HUES6 (cell line): ENCODE data around the gene F3.

Experiments
- H3K27ac ChIP-seq: 2 replicates; pipeline ENCODE4 v1.7.0; 2013; ENCODE audit warnings: low read depth, mild to moderate bottlenecking, low read length, inconsistent platforms
- H3K27me3 ChIP-seq: 2 replicates; pipeline ENCODE4 v1.6.1; 2013; ENCODE audit warnings: low read length; ENCODE audit not compliant: control insufficient read depth, insufficient read depth
- H3K36me3 ChIP-seq: 2 replicates; pipeline ENCODE4 v1.6.1; 2013; ENCODE audit warnings: low read length; ENCODE audit not compliant: control insufficient read depth, insufficient read depth
- H3K4me1 ChIP-seq: 2 replicates; pipeline ENCODE4 v1.6.1; 2013; ENCODE audit warnings: low read length; ENCODE audit not compliant: control insufficient read depth, insufficient read depth
- H3K4me3 ChIP-seq: 2 replicates; pipeline ENCODE4 v1.5.1; 2013; ENCODE audit warnings: low read depth, low read length
- H3K9ac ChIP-seq: one replicate; pipeline ENCODE4 v1.6.1; 2013; ENCODE audit warnings: mild to moderate bottlenecking, low read length
- H3K9me3 ChIP-seq: 2 replicates; pipeline ENCODE4 v1.6.1; 2013; ENCODE audit warnings: low read depth, low read length; ENCODE audit not compliant: control insufficient read depth, insufficient read depth

The F3 gene

DNA sequence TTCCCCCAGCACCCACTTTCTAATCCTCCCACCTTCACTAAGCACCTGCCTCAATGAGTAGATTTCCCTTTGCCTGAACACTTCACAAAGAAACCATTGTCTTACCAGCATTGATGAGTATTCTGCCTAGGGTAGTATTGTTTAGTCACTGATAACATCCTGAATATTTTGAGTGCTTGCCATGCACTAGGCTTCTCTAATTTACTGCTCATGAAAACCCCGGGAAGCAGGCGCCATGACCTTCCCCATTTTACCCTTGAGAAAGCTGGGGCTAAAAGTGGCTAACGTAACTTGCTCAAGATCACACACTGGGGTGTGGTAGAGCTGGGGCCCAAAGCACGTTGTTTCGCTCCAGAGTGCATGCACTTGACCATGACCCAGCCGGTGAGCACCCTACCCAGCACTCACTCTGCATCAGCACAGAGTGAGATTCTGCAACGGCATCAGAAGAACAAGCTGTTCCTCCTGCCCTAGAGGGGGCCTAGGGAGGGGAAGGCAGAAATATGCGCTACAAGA lies 10.6 kb upstream of the F3 start:
- Histone ChIP-seq H3K27me3 (no peaks in the 10 kb centered on the region), H3K9ac (no peak overlapping the region), H3K27ac (no peak overlapping the region), H3K4me3 (no peak overlapping the region), H3K36me3 (no peaks in the 10 kb centered on the region), H3K9me3 (no peaks in the 10 kb centered on the region), H3K4me1 (peaks cover 45% of the 10 kb centered on the region)

DNA sequence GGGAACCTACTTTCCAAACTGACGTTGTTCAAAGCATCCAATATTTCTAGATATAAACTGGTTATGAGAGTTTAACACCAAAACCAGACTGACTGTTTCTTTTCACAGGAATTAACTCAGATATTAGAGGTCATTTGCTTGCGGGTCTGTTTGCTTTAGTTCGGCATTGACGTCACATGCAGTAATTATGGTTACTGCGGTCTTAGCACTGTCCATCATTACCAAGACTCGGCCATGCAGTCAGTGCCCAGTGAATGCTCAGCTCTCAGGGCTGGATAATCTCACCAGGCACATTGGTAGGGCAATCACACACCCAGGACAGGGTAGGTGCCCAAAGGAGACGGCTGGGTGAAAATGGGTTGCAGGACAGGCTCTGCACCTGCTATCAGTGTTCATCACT lies 9.9 kb upstream of the F3 start:
- peaks cover 45% of the 10 kb centered on the region for H3K4me1 ChIP-seq
- no peaks in the 10 kb centered on the region for H3K36me3 ChIP-seq
- no peak overlapping the region for H3K9ac ChIP-seq
- H3K9me3 ChIP-seq, result no peaks in the 10 kb centered on the region
- no peak overlapping the region for H3K27ac ChIP-seq
- no peak overlapping the region for H3K4me3 ChIP-seq
- no peaks in the 10 kb centered on the region for H3K27me3 ChIP-seq

DNA sequence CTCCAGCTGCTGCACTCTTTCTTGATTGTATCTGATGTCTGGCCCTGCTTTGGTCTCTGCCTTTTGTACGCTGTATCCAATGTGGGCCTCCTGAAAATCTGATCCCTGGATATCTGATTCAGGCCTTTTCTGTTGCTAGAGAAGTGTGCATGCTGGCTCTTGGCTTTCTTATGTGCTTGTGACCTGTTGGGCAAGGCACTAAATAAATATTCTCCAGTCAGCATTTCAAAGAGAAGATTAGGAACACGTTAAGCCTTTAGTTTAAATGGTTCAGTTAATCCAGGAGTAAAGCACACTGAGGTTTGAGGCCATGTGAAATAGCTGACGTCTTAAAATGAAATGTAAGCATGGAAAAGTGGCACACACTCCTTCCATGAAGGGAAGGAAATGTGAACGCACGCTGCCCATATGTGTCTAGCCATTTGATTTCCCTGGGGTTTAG lies 9.3 kb upstream of the F3 start:
- Histone ChIP-seq H3K4me1 (peaks cover 45% of the 10 kb centered on the region), H3K36me3 (no peaks in the 10 kb centered on the region), H3K9me3 (no peaks in the 10 kb centered on the region), H3K4me3 (no peak overlapping the region), H3K27ac (no peak overlapping the region), H3K9ac (no peak overlapping the region), H3K27me3 (no peaks in the 10 kb centered on the region)

DNA sequence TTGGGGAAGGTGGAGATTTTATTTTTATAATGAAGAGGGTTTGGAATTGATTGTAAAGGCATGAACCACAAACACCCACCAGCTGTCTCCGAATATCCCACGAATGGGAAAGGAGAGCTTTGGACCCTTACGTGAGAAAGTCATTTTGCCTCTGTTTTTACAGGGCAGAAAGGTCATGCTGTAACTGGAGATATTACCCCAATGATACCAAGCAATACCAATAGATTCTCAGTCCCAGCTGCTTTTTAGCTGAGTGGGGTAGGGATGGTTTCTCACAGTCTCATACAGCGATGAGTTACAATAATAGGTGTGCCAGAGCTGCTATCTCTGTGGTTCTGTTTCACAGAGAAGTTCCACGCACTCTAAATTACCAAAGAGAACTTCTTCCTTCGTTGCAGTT lies 8.8 kb upstream of the F3 start:
- Histone ChIP-seq H3K9ac (no peak overlapping the region), H3K4me1 (peaks cover 45% of the 10 kb centered on the region), H3K36me3 (no peaks in the 10 kb centered on the region), H3K27me3 (no peaks in the 10 kb centered on the region), H3K4me3 (no peak overlapping the region), H3K27ac (no peak overlapping the region), H3K9me3 (no peaks in the 10 kb centered on the region)

DNA sequence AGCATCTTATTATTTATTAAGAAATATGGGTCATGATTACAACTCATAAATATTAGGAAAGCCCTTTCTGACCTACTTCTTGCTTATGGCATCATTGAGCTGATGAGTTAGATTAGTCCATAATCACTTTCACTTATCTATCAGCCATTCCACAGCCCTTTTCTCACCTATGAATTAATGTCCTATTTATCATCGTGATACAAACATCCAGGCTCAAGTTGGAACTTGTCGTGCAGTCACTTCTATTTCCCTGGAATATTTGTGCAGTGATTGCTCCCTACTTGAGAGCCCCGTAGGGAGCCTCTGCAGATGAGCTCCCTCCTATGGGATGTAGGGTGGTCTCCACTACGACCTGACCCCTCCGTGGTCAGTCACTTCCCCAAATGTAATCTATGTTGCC lies 8.1 kb upstream of the F3 start:
- H3K9me3 ChIP-seq, result no peaks in the 10 kb centered on the region
- H3K36me3 ChIP-seq, result no peaks in the 10 kb centered on the region
- no peak overlapping the region for H3K4me3 ChIP-seq
- H3K27me3 ChIP-seq, result no peaks in the 10 kb centered on the region
- H3K27ac ChIP-seq, result no peak overlapping the region
- no peak overlapping the region for H3K9ac ChIP-seq
- H3K4me1 ChIP-seq, result peaks cover 43% of the 10 kb centered on the region

DNA sequence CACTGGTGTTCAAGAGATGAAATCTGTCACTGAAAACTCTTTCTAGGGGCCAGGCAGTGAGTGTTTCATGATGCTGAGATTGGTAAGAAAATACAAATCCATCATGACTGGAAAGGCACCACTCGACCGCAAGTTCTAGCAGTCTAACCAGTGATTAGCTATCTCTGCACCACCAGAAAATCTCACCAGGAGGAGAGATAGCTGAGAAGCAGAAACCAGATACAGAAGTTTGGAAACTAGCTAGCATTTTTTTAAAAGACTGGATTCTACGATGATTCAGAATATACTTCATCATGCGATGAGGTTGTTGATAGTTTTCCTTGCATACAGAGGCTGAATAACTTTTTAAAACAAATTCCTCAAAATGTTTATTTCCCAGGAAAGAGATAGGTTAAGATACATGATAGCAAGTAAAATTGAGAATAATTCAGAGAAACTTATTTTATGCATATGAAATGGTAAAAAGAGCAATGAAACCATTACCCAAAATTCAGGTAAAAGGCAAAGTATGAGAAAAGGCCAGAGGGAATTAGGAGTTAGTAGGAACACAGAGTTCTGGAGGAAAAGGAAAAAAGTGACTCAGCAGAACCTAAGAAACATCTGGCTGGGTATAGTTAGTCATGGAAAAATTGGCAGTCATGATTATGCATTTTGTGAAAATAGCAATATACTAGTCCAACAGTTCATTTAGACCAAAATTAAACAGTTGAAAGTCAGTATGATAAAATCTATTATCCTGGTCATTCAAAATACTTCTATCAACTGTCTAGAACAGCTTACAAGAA lies 3.3 kb upstream of the F3 start:
- no peaks in the 10 kb centered on the region for H3K9me3 ChIP-seq
- no peak overlapping the region for H3K27ac ChIP-seq
- H3K36me3 ChIP-seq, result peaks cover 1% of the 10 kb centered on the region; the same call in 1 of the 2 replicates
- H3K9ac ChIP-seq, result no peak overlapping the region
- H3K27me3 ChIP-seq, result peaks cover 22% of the 10 kb centered on the region
- H3K4me1 ChIP-seq, result peaks cover 27% of the 10 kb centered on the region
- H3K4me3 ChIP-seq, result no peak overlapping the region

DNA sequence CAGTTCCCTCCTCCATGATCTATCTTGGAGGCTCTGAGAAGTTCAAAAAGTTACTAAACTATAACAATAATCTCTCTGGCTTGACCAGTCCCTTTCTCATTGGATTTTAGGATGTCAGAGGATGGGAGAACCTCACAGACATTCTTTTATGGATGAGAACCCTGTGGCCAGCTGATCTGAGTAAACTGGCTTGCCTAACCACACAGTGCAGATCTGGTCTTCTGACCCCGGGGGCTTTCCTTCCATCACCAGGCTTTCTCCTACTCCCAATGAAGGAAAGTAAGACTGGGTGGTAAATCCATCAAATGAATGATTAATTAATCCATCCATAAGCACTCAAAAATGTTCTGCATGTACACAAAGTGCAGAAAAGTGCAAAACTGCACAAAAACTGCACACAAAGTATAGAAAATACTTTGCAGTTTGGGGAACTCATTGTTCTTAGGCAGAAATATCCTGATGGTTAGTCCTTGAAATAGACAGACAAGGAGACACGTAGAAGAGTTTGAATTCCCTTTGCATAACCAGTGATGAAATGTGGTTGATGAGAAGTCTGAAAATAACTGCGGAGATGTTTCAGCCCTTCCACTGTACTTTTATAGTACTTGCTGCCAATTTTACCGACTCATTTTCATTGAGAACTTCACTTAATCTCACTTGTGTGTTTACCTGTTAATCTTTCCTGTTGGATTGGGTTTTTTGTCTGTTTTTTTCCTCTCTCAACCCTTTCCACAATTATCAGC lies 2.5 kb upstream of the F3 start:
- H3K27ac ChIP-seq, result no peak overlapping the region
- H3K4me3 ChIP-seq, result no peak overlapping the region
- H3K9ac ChIP-seq, result no peak overlapping the region

DNA sequence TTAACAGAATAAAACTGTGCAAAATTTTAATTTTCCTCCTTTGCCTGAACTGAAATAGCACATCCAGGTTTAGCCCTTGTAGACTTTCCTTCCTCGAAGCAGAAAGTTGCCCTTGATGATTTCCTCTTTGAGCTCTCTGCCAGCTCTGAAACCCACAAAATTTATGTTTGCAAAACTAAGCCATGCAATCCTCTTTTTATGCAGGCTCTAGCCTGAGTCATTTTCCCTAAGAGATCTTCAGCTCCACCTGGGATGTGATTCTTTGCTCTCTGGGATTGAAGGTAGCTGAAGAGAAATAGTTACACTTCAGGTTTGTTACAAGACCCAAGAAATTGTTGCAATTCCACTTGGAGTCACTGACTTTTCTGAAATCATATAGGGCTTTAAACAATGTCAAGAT lies 1.4 kb upstream of the F3 start:
- Histone ChIP-seq H3K9me3 (no peaks in the 10 kb centered on the region), H3K4me3 (peak overlapping the region; percentile 83; the same call in 1 of the 2 replicates), H3K9ac (no peak overlapping the region), H3K27me3 (peaks cover 25% of the 10 kb centered on the region), H3K4me1 (peaks cover 35% of the 10 kb centered on the region), H3K36me3 (peaks cover 17% of the 10 kb centered on the region; the same call in 1 of the 2 replicates), H3K27ac (no peak overlapping the region)

More for the DNA sequence above, 2.5 kb upstream of the F3 start:
- Histone ChIP-seq H3K9me3 (no peaks in the 10 kb centered on the region), H3K36me3 (peaks cover 10% of the 10 kb centered on the region; the same call in 1 of the 2 replicates), H3K4me1 (peaks cover 31% of the 10 kb centered on the region), H3K27me3 (peaks cover 25% of the 10 kb centered on the region)

DNA sequence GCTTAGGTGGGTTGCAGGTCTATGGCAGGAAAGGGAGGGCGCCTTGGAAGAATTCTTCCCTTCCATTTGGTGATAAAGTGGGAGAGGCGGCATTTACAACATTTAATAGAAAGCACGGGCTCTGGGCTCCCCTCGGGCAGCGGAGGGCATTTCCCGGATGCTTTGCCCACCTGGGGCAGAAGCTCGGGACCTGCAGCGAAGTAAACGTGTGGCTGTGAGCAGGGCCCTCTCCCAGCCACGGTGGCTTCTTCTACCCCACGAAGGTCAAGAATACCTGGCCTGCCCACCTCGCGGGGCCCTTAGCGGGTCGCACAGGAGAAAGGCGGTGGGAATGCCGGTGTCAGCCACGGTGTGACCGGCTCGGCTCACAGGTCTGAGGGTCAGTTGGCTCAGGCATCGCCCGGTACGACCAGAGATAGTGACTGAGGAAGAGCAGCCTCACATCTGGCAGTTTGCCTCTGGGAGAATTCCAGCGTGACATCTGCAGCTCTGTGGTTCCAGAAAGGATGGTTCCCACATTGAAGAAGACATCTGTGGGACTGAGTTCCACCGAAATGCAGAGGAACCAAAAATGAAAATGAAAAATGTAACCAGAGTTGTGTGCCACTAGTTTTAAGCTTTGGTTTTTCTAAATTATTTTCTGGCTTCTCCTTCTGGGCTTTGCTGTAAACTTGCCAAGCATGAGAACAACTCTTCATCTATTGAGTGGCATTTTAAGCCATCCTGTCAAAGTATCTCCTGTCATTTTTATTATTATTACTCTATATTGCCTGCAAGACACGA lies 720 bp upstream of the F3 start:
- peaks cover 20% of the 10 kb centered on the region; the same call in 1 of the 2 replicates for H3K36me3 ChIP-seq

DNA sequence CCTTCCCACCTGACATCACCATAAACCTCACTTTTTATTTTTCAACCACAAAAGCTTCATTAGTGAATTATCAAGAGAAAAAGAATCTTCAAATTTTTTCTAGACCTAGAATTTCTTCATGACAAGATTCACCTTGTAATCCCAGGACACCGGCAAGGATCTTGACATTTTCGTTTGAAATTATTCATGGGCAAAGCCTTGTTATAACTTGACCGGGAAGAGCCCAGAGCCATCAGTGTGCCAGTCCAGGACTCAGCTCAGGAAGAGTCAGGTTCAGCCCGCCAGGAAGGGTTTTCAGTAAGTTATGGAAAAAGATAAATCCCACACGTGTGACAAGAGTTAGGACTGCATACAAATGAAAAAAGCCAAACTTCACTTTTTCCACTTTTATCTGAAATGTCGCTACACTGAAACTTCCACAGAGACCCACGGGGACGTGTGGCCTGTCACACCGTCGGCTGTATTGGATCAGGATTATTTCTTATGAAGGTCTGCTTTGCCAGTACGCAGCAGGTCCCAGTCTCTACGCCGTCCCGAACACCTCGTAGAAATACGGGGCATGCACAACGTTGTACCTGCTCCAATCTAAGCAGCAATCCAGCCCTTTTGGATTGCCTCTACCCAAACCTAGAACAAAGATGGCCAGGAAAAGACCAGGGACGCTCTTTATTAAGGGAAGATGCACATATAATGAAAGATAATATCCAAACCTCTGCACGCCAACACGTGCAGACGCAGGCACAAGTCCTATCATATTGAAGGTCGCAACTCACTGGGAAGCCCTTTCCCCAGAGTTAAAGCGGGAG lies 916 bp downstream of the F3 start:
- peak overlapping the region; percentile 83 for H3K4me3 ChIP-seq
- peaks cover 35% of the 10 kb centered on the region for H3K4me1 ChIP-seq
- H3K27ac ChIP-seq, result peak overlapping the region; percentile 81; the same call in 1 of the 2 replicates
- H3K27me3 ChIP-seq, result peaks cover 25% of the 10 kb centered on the region
- peaks cover 33% of the 10 kb centered on the region for H3K36me3 ChIP-seq
- H3K9me3 ChIP-seq, result no peaks in the 10 kb centered on the region
- H3K9ac ChIP-seq, result peak overlapping the region; percentile 91

More for the DNA sequence above, 720 bp upstream of the F3 start:
- peaks cover 35% of the 10 kb centered on the region for H3K4me1 ChIP-seq
- peaks cover 25% of the 10 kb centered on the region for H3K27me3 ChIP-seq
- peak overlapping the region; percentile 76 for H3K9ac ChIP-seq
- H3K9me3 ChIP-seq, result no peaks in the 10 kb centered on the region
- H3K4me3 ChIP-seq, result peak overlapping the region; percentile 83
- peak overlapping the region; percentile 67; the same call in 1 of the 2 replicates for H3K27ac ChIP-seq
